B cell (primary cell): Measurements from ENCODE around the gene BAZ1B.

Experiments
- CTCF ChIP-seq: fragments of 200-600 bp; IDR thresholded peaks from one replicate; pipeline ENCODE4 v1.8.0; 2022; ENCODE audit warnings: antibody characterized with exemption, mild to moderate bottlenecking
- EZH2 ChIP-seq: IDR thresholded peaks from 2 replicates; pipeline ENCODE4 v1.6.1; 2012; ENCODE audit warnings: borderline replicate concordance, low read depth, mild to moderate bottlenecking, moderate library complexity, low read length; ENCODE audit not compliant: insufficient read depth, poor library complexity, severe bottlenecking

DNA sequence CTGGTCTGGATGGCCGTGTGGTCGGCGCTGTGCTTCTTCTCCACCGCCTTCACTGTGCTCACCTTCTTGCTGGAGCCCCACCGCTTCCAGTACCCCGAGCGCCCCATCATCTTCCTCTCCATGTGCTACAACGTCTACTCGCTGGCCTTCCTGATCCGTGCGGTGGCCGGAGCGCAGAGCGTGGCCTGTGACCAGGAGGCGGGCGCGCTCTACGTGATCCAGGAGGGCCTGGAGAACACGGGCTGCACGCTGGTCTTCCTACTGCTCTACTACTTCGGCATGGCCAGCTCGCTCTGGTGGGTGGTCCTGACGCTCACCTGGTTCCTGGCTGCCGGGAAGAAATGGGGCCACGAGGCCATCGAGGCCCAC lies 87.4 kb downstream of the BAZ1B start:
- TF ChIP-seq CTCF (no peak), EZH2 (no peak)
